Neural progenitor cell (in vitro differentiated cells): ENCODE data around the gene THRA. TPM values are rescaled to one million over a fixed set of nuclear protein-coding genes. Genes with fewer than 3 reads are reported as not detected.

Experiments
- DNase-seq: peaks from one replicate; pipeline ENCODE4 v3.0.0-alpha.2; 2016; ENCODE audit warnings: low spot score
- H2AFZ ChIP-seq: fragments of 200-600 bp; sonication (generic); replicated peaks from 2 replicates; pipeline ENCODE4 v1.6.1; 2016; ENCODE audit warnings: antibody characterized with exemption
- H3F3A ChIP-seq: fragments of 200-600 bp; sonication (generic); 2 replicates; pipeline ENCODE4 v1.6.1; 2016; ENCODE audit warnings: antibody characterized with exemption, low read depth
- H3K27ac ChIP-seq: fragments of 200-600 bp; sonication (generic); 2 replicates; pipeline ENCODE4 v1.5.1; 2016; ENCODE audit warnings: mild to moderate bottlenecking
- H3K27me3 ChIP-seq: fragments of 200-600 bp; sonication (generic); 2 replicates; pipeline ENCODE4 v1.6.1; 2016; ENCODE audit warnings: mild to moderate bottlenecking, moderate library complexity
- H3K36me3 ChIP-seq: fragments of 200-600 bp; sonication (generic); 2 replicates; pipeline ENCODE4 v1.5.1; 2016
- H3K4me1 ChIP-seq: fragments of 200-600 bp; sonication (generic); 2 replicates; pipeline ENCODE4 v1.6.1; 2016; ENCODE audit warnings: mixed run types
- H3K4me2 ChIP-seq: fragments of 200-600 bp; sonication (generic); 2 replicates; pipeline ENCODE4 v1.6.1; 2016
- H3K4me3 ChIP-seq: fragments of 200-600 bp; sonication (generic); 2 replicates; pipeline ENCODE4 v1.5.1; 2016
- H3K79me2 ChIP-seq: fragments of 200-600 bp; sonication (generic); 2 replicates; pipeline ENCODE4 v1.6.1; 2016; ENCODE audit warnings: low read depth
- H3K9ac ChIP-seq: fragments of 200-600 bp; sonication (generic); 2 replicates; pipeline ENCODE4 v1.6.1; 2016
- H3K9me3 ChIP-seq: fragments of 200-600 bp; sonication (generic); 2 replicates; pipeline ENCODE4 v1.5.1; 2016; ENCODE audit warnings: low read depth
- H4K20me1 ChIP-seq: fragments of 200-600 bp; sonication (generic); 2 replicates; pipeline ENCODE4 v1.6.1; 2016; ENCODE audit warnings: low read depth
- H3K27ac Mint-ChIP-seq: 3 replicates; pipeline ENCODE4 v1.8.0; 2021; ENCODE audit warnings: mixed read lengths
- H3K27me3 Mint-ChIP-seq: 2 replicates; pipeline ENCODE4 v1.8.0; 2022; ENCODE audit warnings: low read depth, mild to moderate bottlenecking, inconsistent platforms, moderate library complexity, mixed read lengths; ENCODE audit not compliant: insufficient read depth
- H3K36me3 Mint-ChIP-seq: 3 replicates; pipeline ENCODE4 v1.8.0; 2021; ENCODE audit warnings: mixed read lengths
- H3K4me1 Mint-ChIP-seq: 3 replicates; pipeline ENCODE4 v1.8.0; 2021; ENCODE audit warnings: mixed read lengths
- H3K4me3 Mint-ChIP-seq: 3 replicates; pipeline ENCODE4 v1.8.0; 2021; ENCODE audit warnings: mild to moderate bottlenecking, moderate library complexity, mixed read lengths
- H3K9me3 Mint-ChIP-seq: 3 replicates; pipeline ENCODE4 v1.8.0; 2020; ENCODE audit warnings: mixed read lengths
- CTCF ChIP-seq: fragments of 200-600 bp; sonication (generic); IDR thresholded peaks from 2 replicates; pipeline ENCODE4 v1.5.1; 2017; ENCODE audit warnings: antibody characterized with exemption, mild to moderate bottlenecking
- EZH2 ChIP-seq: fragments of 200-600 bp; sonication (generic); IDR thresholded peaks from 2 replicates; pipeline ENCODE4 v1.6.1; 2017; ENCODE audit warnings: antibody characterized with exemption, mild to moderate bottlenecking, moderate library complexity
- EZH2phosphoT487 ChIP-seq: fragments of 200-600 bp; sonication (generic); IDR thresholded peaks from 2 replicates; pipeline ENCODE4 v1.6.1; 2017; ENCODE audit warnings: antibody characterized with exemption
- total RNA-seq: library from RNA; depleted of rRNA; stranded (reverse); fragments of >200 nt; gene quantifications from 2 replicates; pipeline ENCODE4 v1.2.3, GENCODE V29; 2015; ENCODE audit warnings: low replicate concordance

Gene THRA
- total RNA-seq, 1 donor from 2014 or later: 14.5 TPM

DNA sequence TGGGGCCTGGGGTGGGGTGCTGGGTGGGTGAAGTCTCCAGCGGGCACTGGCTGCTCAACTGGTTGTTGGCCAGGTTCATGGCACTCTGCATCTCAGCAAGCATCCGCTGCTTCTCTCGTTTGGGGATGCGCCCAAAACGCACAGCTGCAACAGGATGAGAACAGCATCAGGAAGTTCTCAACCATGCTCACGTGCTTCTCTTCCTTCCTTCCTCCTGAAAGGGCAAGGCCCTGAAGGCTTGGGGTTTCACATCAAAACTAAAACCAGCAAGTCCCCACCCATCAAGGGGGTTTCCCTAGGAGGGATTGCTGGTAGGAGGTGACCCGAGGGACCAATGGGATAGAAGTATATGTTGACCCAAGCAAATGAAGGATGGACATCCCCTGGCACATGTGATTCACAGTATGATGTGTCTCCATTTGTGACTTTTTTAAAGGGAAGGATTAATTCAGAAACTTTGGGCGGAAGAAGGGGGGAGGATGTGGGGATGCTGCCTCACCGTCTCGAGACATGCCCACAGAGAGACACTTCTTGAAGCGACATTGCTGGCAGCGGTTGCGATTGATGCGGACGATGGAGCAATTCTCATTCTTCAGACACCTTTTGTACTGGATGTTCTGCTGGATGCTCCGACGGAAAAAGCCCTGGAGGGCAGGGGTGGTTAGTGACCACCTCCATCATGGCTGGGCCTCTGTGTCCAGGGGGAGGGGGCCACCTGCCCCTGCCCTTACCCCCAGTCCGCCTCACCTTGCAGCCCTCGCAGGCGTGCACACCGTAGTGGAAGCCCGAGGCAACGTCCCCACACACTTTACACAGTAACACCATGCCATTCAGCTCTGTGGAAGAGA is 33.4 kb downstream of the THRA start:
- Mint-ChIP-seq H3K9me3 (no peaks in the 10 kb centered on the region), H3K36me3 (peaks cover 4% of the 10 kb centered on the region)

DNA sequence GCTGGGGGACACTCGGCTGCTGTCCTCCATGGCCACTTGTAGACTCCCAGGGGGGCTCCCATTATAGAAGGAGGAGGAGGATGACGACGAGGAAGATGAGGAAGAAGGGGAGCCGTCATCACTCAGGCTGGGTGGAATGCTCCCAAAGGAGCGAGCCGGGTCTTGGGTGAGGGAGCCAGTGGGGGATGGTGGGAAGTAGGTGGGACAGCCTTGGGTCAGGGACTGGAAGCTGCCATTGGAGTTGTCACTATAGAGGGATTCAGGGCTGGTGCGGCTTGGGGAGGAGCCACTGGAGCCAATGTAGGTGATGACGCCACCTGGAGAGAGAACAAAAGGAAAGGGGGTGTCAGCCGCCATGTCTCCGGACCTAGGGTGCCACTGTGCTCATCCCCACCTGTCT is 34.3 kb downstream of the THRA start:
- H3K36me3 Mint-ChIP-seq: peaks cover 4% of the 10 kb centered on the region
- H3K36me3 ChIP-seq: no peaks in the 10 kb centered on the region

More for the DNA sequence above, 33.4 kb downstream of the THRA start:
- Mint-ChIP-seq H3K4me1 (peaks cover 45% of the 10 kb centered on the region), H3K27ac (no peak overlapping the region), H3K27me3 (peaks cover 3% of the 10 kb centered on the region), H3K4me3 (no peak overlapping the region)
- Histone ChIP-seq H2AFZ (no peak overlapping the region), H3K79me2 (no peaks in the 10 kb centered on the region), H3K4me3 (no peak overlapping the region), H3K9ac (no peak overlapping the region), H3K27ac (no peak overlapping the region), H3K4me2 (no peak overlapping the region), H3K9me3 (no peaks in the 10 kb centered on the region), H4K20me1 (no peaks in the 10 kb centered on the region), H3F3A (peaks cover 17% of the 10 kb centered on the region), H3K27me3 (peaks cover 16% of the 10 kb centered on the region), H3K36me3 (no peaks in the 10 kb centered on the region), H3K4me1 (peaks cover 22% of the 10 kb centered on the region)
- TF ChIP-seq EZH2 (no peak), CTCF (no peak), EZH2phosphoT487 (no peak)
- DNase-seq: no peak

DNA sequence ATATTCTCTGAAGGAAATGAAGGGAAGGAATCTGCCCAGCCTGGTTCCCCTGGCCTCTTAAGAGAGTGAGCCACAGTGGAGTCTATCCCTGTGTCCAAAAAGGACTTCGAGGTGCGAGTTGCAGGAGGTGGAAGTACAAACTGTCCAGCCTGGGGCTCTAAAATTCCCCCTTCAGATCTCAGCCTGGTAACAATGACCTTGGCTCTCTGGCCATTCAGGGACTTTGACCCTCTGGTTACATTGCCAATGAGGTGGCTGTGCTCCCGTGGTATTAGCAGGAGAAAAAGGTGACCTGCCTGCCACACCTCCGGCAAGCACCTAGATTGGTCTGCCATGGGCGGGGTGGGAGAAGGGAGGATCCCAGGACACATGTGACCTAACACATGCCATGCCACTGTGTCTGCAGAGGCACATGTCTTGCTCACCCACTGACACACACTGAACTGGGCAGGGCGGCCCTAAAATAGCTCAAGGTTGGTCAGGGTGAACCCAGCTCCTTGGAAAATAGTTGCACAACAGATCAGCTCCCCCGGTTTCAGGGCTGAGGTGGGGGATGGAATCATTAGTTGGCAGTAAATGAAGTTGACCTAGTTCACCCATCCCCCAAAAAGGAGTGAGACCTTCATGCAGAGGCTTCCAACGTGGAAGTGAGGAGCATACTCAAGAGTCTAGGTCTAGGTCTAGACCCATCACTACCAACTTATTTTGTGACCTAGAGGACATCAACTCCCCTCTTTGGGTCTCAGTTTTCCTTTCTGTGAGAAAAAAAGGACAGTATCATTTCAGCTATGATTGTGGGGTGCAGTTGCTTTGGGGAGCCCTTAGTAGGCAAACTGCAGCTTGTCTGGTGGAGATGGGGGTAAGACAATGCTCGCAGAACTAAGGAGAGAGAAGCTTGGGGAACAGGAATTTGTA is 35.4 kb downstream of the THRA start:
- Histone ChIP-seq H3K4me2 (peak overlapping the region; percentile 35), H3K79me2 (no peaks in the 10 kb centered on the region), H3K9me3 (no peaks in the 10 kb centered on the region), H3K9ac (no peak overlapping the region), H3K27ac (no peak overlapping the region), H4K20me1 (no peaks in the 10 kb centered on the region), H3K27me3 (peaks cover 16% of the 10 kb centered on the region), H3K4me3 (no peak overlapping the region), H2AFZ (no peak overlapping the region), H3K36me3 (no peaks in the 10 kb centered on the region), H3F3A (peaks cover 21% of the 10 kb centered on the region), H3K4me1 (peaks cover 17% of the 10 kb centered on the region)
- H3K36me3 Mint-ChIP-seq: peaks cover 4% of the 10 kb centered on the region
- H3K27ac Mint-ChIP-seq: peak overlapping the region; percentile 0
- no peaks in the 10 kb centered on the region for H3K9me3 Mint-ChIP-seq
- DNase-seq: no peak
- H3K27me3 Mint-ChIP-seq: peaks cover 3% of the 10 kb centered on the region
- TF ChIP-seq CTCF: no peak
- no peak for TF ChIP-seq EZH2phosphoT487
- no peak for TF ChIP-seq EZH2
- H3K4me1 Mint-ChIP-seq: peaks cover 51% of the 10 kb centered on the region
- peak overlapping the region; percentile 71 for H3K4me3 Mint-ChIP-seq

More for the DNA sequence above, 34.3 kb downstream of the THRA start:
- peaks cover 51% of the 10 kb centered on the region for H3K4me1 Mint-ChIP-seq
- no peak for DNase-seq
- H3K4me3 ChIP-seq: no peak overlapping the region
- H3K9ac ChIP-seq: no peak overlapping the region
- peaks cover 3% of the 10 kb centered on the region for H3K27me3 Mint-ChIP-seq
- H3K9me3 Mint-ChIP-seq: no peaks in the 10 kb centered on the region
- H3F3A ChIP-seq: peaks cover 21% of the 10 kb centered on the region
- H3K9me3 ChIP-seq: no peaks in the 10 kb centered on the region
- H3K4me3 Mint-ChIP-seq: no peak overlapping the region
- no peak overlapping the region for H3K4me2 ChIP-seq
- peaks cover 16% of the 10 kb centered on the region for H3K27me3 ChIP-seq
- no peak overlapping the region for H3K27ac ChIP-seq
- no peak overlapping the region for H3K27ac Mint-ChIP-seq
- no peak for TF ChIP-seq EZH2phosphoT487
- no peak for TF ChIP-seq EZH2
- TF ChIP-seq CTCF: no peak
- no peaks in the 10 kb centered on the region for H3K79me2 ChIP-seq
- H2AFZ ChIP-seq: no peak overlapping the region
- H3K4me1 ChIP-seq: peaks cover 22% of the 10 kb centered on the region
- no peaks in the 10 kb centered on the region for H4K20me1 ChIP-seq
